PFSK-1 (cell line): ENCODE results near the gene TLE3.

Source experiments
- FOXP2 ChIP-seq: optimal IDR thresholded peaks from 2 replicates; pipeline ENCODE3; 2011; ENCODE audit warnings: borderline replicate concordance, control low read depth, inconsistent platforms; ENCODE audit not compliant: insufficient read depth; ENCODE audit errors: extremely low read length, extremely low read depth
- POLR2AphosphoS5 ChIP-seq: IDR thresholded peaks from 2 replicates; pipeline ENCODE4 v1.6.1; 2012; ENCODE audit warnings: low read depth, mild to moderate bottlenecking, control low read depth, low read length, moderate library complexity
- SIN3A ChIP-seq: IDR thresholded peaks from 2 replicates; pipeline ENCODE4 v1.6.1; 2012; ENCODE audit warnings: mild to moderate bottlenecking, low read length, moderate library complexity, borderline replicate concordance; ENCODE audit not compliant: insufficient read depth
- TAF1 ChIP-seq: IDR thresholded peaks from 2 replicates; pipeline ENCODE4 v1.6.1; 2012; ENCODE audit warnings: low read length, control low read depth, borderline replicate concordance; ENCODE audit not compliant: insufficient read depth
- TF ChIP-seq, protein P1 (sequence below), 2 experiments: IDR thresholded peaks; 2 replicates each; pipeline versions ENCODE4 v1.6.1 to v1.8.0; 2011 to 2012; ENCODE audit warnings: low read depth in 2 of 2, low read length in 2 of 2, control low read depth in 1 of 2, inconsistent platforms in 1 of 2, mild to moderate bottlenecking in 1 of 2, moderate library complexity in 1 of 2; ENCODE audit not compliant: insufficient read depth in 1 of 2

Gene TLE3

DNA sequence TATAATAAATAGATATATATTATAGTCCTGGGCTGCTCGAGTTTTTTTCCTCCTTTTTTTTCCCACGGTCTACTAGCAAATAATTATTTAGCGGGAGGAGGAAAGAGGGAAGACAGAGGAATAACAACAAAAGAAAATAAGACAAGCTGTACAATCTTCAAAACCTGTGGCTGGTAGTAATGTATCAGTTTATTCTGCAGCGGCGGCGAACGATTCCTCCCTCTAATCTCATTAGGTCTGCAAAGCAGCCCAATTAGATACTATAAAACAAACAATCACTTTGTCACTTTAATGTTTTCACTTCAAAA is 390 bp upstream of the TLE3 start:
- TF ChIP-seq TAF1 (no peak), SIN3A (no peak), POLR2AphosphoS5 (no peak; the same call in 1 of the 2 replicates), FOXP2 (no peak)

DNA sequence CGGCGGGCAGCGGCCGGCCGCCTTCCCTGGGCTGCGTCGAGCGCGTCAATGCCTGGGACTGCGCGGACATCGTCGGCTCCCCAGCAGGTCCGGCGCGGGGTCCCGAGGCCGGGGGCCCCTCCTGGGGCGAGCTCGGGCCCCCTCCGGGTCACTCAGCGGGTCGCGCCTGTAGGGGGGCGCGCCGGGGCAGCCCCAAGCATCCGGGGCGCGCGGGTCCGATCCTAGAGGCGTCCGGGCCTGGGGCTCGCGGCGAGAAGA is 725 bp downstream of the TLE3 start:
- TF ChIP-seq SIN3A, result no peak
- TF ChIP-seq, protein P1, sequence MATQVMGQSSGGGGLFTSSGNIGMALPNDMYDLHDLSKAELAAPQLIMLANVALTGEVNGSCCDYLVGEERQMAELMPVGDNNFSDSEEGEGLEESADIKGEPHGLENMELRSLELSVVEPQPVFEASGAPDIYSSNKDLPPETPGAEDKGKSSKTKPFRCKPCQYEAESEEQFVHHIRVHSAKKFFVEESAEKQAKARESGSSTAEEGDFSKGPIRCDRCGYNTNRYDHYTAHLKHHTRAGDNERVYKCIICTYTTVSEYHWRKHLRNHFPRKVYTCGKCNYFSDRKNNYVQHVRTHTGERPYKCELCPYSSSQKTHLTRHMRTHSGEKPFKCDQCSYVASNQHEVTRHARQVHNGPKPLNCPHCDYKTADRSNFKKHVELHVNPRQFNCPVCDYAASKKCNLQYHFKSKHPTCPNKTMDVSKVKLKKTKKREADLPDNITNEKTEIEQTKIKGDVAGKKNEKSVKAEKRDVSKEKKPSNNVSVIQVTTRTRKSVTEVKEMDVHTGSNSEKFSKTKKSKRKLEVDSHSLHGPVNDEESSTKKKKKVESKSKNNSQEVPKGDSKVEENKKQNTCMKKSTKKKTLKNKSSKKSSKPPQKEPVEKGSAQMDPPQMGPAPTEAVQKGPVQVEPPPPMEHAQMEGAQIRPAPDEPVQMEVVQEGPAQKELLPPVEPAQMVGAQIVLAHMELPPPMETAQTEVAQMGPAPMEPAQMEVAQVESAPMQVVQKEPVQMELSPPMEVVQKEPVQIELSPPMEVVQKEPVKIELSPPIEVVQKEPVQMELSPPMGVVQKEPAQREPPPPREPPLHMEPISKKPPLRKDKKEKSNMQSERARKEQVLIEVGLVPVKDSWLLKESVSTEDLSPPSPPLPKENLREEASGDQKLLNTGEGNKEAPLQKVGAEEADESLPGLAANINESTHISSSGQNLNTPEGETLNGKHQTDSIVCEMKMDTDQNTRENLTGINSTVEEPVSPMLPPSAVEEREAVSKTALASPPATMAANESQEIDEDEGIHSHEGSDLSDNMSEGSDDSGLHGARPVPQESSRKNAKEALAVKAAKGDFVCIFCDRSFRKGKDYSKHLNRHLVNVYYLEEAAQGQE (IDR thresholded peaks at IDR 0.05; ENCODE audit: insufficient read depth in 1 of 2, low read depth in 2 of 2, low read length in 2 of 2), result no peak
- TF ChIP-seq FOXP2, result no peak
- no peak for TF ChIP-seq POLR2AphosphoS5
- TF ChIP-seq TAF1, result no peak

DNA sequence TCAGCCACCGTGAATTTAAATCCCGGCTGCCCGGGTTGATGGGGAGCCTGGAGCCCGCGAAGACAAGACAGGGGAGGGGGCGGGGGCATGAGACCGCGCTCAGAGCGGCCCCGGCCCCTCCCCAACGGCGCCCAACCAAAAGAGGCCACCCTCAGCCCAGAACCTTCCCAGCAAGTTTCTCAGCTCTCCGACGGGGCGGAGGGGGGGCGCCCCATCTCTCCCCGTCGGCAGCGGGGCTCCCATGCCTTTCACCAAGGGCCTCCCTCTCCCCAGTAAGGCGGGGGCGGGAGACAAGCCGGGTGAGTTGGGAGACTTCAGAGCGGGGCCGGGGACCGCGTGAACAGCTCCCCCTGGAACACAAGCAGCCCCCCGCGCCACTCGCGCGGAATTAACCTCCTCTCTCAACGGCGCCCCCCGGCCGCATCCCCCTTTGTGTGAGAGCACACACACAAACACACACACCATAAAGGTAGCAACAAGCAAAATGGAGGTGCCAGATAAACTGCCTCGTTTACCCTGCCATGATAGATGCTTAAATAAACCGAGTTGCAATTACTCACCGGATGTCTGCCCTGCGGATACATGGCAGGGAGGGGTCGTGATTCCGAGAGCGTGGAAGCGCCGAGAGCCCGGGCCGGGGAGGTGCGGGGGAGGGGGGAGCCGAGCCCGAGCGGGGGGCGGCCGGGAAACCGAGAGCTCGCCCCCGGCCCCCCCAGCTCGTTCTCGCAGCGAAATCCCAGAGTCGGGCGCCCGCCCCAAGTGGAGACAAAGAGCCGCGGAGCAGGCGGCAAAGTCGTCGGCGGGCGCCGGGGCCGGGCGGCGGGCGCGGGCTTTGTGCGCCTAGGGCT is 1.3 kb downstream of the TLE3 start:
- TF ChIP-seq TAF1 (peak; percentile 45; the same call in 1 of the 2 replicates), FOXP2 (no peak), SIN3A (peak; percentile 85; the same call in 1 of the 2 replicates), POLR2AphosphoS5 (0 out of 2 replicates have a peak, but pooled peaks have one; percentile 33)
- TF ChIP-seq, protein P1 (IDR thresholded peaks at IDR 0.05; ENCODE audit: insufficient read depth in 1 of 2, low read depth in 2 of 2, low read length in 2 of 2), result no peak

DNA sequence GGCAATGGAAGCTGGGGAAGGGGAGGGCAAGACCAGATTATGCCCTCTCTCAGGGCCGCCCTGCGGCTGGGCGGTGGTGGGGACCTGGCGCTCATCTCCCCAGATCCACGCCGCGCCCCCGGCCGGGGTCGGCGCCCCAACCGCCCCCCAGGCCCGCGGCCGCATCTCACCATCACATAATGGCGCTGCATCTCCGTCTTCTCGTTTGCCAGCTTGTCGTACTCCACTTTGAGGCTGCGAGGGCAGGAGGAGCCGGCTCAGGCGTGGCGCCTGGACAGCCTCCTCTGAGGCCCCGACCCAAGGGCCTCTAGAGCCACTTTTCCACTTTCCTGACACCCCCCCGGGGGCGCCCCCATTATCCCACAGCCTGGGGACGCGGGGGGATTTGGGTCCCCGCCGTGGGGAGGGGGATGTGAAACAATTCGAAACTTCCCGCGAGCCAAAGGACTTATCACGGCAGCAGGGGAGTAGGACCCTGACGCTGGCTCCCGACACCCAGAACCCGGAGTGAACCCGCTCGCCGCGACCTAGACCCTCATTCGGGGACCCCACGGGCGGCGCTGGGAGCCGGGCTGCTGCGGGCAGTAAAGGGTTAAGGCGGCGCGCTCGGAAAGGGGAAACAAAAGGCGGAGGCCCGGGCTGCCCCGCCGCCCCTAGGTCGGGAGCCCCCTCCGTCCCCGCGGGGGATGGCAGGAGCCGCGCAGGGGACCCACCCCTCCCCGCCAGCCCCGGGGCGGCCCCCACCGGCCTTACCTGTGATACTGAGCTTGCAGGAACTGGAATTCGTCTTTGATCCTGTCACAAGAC is 2.1 kb downstream of the TLE3 start:
- TF ChIP-seq SIN3A, result peak; percentile 23; the same call in 1 of the 2 replicates
- TF ChIP-seq, protein P1 (IDR thresholded peaks at IDR 0.05; ENCODE audit: insufficient read depth in 1 of 2, low read depth in 2 of 2, low read length in 2 of 2), result no peak

DNA sequence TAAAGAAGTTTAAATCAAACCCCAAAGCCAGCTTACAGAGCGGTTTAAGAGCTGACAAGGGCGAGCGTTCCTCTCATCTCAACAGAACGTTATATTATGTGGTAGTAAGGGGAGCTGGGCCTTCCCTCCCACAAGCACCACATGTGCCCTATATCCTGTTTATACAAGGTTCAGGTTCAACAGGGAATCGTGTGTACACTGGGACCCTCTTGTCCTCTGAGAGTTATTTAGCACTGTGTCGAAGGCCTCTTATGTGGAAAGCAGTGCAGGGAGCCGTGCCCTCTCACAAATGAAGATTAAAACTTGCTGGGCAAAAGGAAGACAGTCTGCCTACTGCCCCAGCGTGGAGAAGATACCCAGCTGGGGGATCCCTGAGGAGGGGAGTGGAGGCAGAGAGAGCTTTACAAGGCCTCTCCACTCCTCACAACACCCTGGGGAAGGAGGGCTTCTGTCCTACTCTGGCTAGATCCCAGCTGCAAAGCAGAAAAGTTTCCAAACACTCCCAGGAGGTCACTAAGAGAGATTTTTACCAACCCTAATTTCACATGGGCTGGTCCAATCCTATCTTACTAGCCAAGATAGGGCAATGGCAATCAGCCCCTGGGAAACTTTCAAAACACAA is 2.9 kb downstream of the TLE3 start:
- TF ChIP-seq, protein P1 (IDR thresholded peaks at IDR 0.05; ENCODE audit: insufficient read depth in 1 of 2, low read depth in 2 of 2, low read length in 2 of 2), result no peak
- TF ChIP-seq SIN3A, result peak; percentile 73; the same call in 1 of the 2 replicates
